Measurements from ENCODE around the gene EPHA10.
"Not testable (repeated sequence)": the region's sequence is repeated elsewhere in the genome, so short reads cannot be mapped to it uniquely, and the experiment has no call there.

EPHA10 gene

DNA sequence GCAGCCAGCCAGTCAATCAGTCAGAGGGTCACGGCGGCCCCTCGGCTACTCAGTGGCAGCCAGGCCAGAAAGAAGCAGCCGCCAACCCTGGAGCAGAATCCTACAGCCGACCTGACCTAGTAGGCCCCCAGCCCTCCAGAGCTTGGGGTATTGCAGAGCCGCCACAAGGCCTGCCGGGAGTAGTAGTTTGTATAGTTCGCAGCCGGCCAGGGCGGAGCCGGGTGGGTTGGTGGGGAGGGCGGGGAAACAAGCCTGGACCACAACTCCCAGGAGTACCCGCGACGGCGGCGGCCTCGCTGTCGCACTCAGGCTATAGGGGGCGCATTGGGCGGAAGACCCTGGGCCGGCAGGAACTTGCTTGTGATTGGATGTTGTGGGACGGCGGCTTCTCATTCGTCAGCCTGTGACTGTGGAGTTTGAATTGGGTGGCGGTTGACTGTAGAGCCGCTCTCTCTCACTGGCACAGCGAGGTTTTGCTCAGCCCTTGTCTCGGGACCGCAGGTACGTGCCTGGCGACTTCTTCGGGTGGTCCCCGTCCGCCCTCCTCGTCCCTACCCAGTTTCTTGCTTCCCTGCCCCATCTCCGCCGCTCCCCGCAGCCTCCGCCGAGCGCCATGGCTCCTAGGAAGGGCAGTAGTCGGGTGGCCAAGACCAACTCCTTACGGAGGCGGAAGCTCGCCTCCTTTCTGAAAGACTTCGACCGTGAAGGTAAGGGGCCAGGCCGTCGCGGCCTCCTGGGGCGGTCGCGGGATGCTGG is 72.7 kb downstream of the EPHA10 start, which contains the start of gene CDCA8:
Gene CDCA8 (plus strand): TSS at position 439 of the 756 bp plus-strand sequence. CDS start 175 bp downstream, at position 614.
- peaks cover 57% of the 10 kb centered on the region for H3K36me3 ChIP-seq (ENCODE audit: insufficient read depth, insufficient read length, low read length)
- H3K27me3 ChIP-seq (ENCODE audit: insufficient read depth, insufficient read length) = peaks cover 15% of the 10 kb centered on the region
- no peaks in the 10 kb centered on the region for H3K9me3 ChIP-seq (ENCODE audit: insufficient read depth, low read length)
- DNase-seq (ENCODE audit: low read depth, low spot score) = peak; percentile 99
- peak within 1 kb of the TSS; percentile 98 for H3K4me3 ChIP-seq (ENCODE audit: insufficient read length, low read depth)
- H3K9ac ChIP-seq (ENCODE audit: insufficient read length, low read depth) = peak within 1 kb of the TSS; percentile 94
- TF ChIP-seq SUZ12 (IDR thresholded peaks at IDR 0.05; ENCODE audit: extremely low read depth, insufficient read depth, insufficient read length) (no peak), ZNF274 (IDR thresholded peaks at IDR 0.05; ENCODE audit: low read depth, low read length) (no peak), YY1 (IDR thresholded peaks at IDR 0.05; ENCODE audit: insufficient read depth, insufficient read length) (no peak)
- peaks cover 7% of the 10 kb centered on the region for H3K4me1 ChIP-seq (ENCODE audit: insufficient read depth, insufficient read length)

DNA sequence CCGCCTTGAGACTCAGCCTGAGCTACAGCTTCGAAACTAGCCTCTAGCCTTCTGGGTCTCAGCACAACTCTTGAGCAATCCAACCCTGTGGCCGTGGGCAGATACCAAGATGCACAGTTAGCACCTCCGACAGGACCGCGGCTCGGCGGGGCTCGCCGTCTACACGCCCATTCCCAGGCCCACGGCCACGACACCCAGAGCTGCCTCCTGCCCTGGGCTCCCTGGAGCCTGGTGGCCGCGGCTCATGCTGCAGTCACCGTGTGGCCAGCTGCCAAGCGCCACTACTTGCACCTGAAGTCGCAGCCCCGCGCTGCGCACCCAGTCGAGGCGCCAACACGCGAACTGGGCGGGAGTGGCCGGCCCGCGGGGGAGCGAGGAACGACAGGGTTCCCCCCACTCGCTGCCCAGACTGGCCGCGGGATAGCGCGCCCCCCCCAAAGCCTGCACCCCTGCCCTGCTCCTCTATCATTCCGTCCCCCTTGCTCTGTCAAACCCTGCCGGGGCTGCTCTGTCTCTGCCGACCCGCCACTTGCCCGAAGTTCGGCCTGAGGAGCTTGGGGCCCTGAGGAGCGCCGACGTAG is 73.3 kb downstream of the EPHA10 start:
- peaks cover 15% of the 10 kb centered on the region for H3K27me3 ChIP-seq (ENCODE audit: insufficient read depth, insufficient read length)
- H3K9ac ChIP-seq (ENCODE audit: insufficient read length, low read depth) = peak overlapping the region; percentile 86
- TF ChIP-seq YY1 (IDR thresholded peaks at IDR 0.05; ENCODE audit: insufficient read depth, insufficient read length) = no peak
- TF ChIP-seq SUZ12 (IDR thresholded peaks at IDR 0.05; ENCODE audit: extremely low read depth, insufficient read depth, insufficient read length) = peak; percentile 70
- no peak for TF ChIP-seq ZNF274 (IDR thresholded peaks at IDR 0.05; ENCODE audit: low read depth, low read length)
- peaks cover 56% of the 10 kb centered on the region for H3K36me3 ChIP-seq (ENCODE audit: insufficient read depth, insufficient read length, low read length)
- H3K9me3 ChIP-seq (ENCODE audit: insufficient read depth, low read length) = no peaks in the 10 kb centered on the region
- peak overlapping the region; percentile 98 for H3K4me3 ChIP-seq (ENCODE audit: insufficient read length, low read depth)
- DNase-seq (ENCODE audit: low read depth, low spot score) = no peak
- peaks cover 7% of the 10 kb centered on the region for H3K4me1 ChIP-seq (ENCODE audit: insufficient read depth, insufficient read length)

DNA sequence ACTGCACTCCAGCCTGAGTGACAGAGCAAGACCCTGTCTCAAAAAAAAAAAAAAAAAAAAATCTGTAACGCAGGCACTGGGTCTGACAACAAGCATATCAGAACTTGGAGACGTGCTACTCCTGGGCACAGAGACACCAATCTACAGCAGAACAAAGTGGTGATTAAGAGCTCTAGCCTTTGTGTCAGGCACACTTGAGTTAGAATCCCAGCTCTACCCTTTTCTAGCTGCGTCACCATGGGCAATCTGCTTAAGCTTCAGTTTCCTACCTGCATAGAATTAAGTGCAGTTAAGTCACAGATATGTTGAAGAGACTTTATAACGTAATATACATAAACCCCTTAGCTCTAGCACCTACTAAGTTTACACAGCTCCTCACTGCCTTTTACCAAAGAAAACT is 76.0 kb downstream of the EPHA10 start:
- H3K4me1 ChIP-seq (ENCODE audit: insufficient read depth, insufficient read length) = peaks cover 7% of the 10 kb centered on the region
- peaks cover 15% of the 10 kb centered on the region for H3K27me3 ChIP-seq (ENCODE audit: insufficient read depth, insufficient read length)
- no peaks in the 10 kb centered on the region for H3K9me3 ChIP-seq (ENCODE audit: insufficient read depth, low read length)
- H3K36me3 ChIP-seq (ENCODE audit: insufficient read depth, insufficient read length, low read length) = peaks cover 55% of the 10 kb centered on the region
- DNase-seq (ENCODE audit: low read depth, low spot score) = no peak
- TF ChIP-seq ZNF274 (IDR thresholded peaks at IDR 0.05; ENCODE audit: low read depth, low read length) = no peak
- TF ChIP-seq YY1 (IDR thresholded peaks at IDR 0.05; ENCODE audit: insufficient read depth, insufficient read length) = no peak
- no peak for TF ChIP-seq SUZ12 (IDR thresholded peaks at IDR 0.05; ENCODE audit: extremely low read depth, insufficient read depth, insufficient read length)
- H3K4me3 ChIP-seq (ENCODE audit: insufficient read length, low read depth) = no peak overlapping the region
- peak overlapping the region; percentile 87 for H3K9ac ChIP-seq (ENCODE audit: insufficient read length, low read depth)

DNA sequence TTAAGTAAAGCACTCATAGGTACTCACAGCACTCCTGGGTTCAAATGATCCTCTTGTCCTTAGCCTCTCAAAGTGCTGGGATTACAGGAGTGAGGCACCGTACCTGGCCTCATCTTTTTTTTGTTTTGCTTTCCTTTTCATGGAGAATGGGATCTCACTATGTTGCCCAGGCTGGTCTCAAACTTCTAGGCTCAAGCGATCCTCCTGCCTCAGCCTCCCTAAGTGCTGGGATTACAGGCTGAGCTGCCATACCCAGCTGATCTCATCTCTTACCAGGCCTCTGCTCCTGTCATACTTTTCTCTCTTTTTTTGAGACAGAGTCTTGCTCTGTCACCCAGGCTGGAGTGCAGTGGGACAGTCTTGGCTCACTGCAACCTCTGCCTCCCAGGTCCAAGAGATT is 77.2 kb downstream of the EPHA10 start:
- not testable (repeated sequence) for H3K4me3 ChIP-seq (ENCODE audit: insufficient read length, low read depth); H3K9me3 ChIP-seq (ENCODE audit: insufficient read depth, low read length); H3K4me1 ChIP-seq (ENCODE audit: insufficient read depth, insufficient read length); H3K9ac ChIP-seq (ENCODE audit: insufficient read length, low read depth); DNase-seq (ENCODE audit: low read depth, low spot score)
- H3K27me3 ChIP-seq (ENCODE audit: insufficient read depth, insufficient read length) = peaks cover 15% of the 10 kb centered on the region
- H3K36me3 ChIP-seq (ENCODE audit: insufficient read depth, insufficient read length, low read length) = peaks cover 66% of the 10 kb centered on the region

DNA sequence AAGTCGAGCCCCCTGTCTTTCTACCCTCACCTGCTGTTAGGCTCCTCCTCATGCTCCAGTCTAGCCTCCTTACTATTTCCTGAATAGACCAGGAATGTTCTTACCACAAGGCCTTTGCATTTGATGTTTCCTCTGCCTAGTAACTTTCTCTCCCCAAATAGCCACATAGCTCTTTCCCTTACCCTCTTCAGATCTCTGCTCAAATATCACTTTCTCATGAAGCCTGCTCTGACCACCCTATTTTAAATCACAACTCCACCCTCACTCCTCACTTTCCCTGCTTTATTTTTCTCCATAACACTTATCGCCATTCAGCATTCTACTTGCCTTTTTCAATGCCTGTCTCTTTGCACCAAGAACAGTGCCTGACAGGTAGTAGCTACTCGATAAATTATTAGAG is 79.2 kb downstream of the EPHA10 start:
- Histone ChIP-seq H3K9me3 (ENCODE audit: insufficient read depth, low read length) (no peaks in the 10 kb centered on the region), H3K4me3 (ENCODE audit: insufficient read length, low read depth) (no peak overlapping the region), H3K4me1 (ENCODE audit: insufficient read depth, insufficient read length) (no peaks in the 10 kb centered on the region), H3K9ac (ENCODE audit: insufficient read length, low read depth) (no peak overlapping the region), H3K27me3 (ENCODE audit: insufficient read depth, insufficient read length) (peaks cover 2% of the 10 kb centered on the region), H3K36me3 (ENCODE audit: insufficient read depth, insufficient read length, low read length) (peaks cover 87% of the 10 kb centered on the region)
- DNase-seq (ENCODE audit: low read depth, low spot score) = no peak
- TF ChIP-seq ZNF274 (IDR thresholded peaks at IDR 0.05; ENCODE audit: low read depth, low read length) = no peak
- TF ChIP-seq YY1 (IDR thresholded peaks at IDR 0.05; ENCODE audit: insufficient read depth, insufficient read length) = no peak
- no peak for TF ChIP-seq SUZ12 (IDR thresholded peaks at IDR 0.05; ENCODE audit: extremely low read depth, insufficient read depth, insufficient read length)

DNA sequence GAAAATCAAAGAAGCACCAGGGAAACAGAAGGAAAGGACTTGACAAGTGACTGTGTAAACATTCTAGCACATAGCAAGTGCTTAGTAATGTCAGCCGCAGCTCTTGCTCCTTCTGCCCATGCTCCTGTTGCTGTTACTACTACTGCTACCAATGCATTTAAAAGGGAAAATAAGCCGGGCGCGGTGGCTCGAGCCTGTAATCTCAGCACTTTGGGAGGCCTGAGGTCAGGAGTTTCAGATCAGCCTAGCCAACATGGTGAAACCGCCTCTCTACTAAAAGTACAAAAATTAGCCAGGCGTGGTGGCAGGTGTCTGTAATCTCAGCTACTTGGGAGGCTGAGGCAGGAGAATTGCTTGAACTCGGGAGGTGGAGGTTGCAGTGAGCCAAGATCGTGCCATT is 80.7 kb downstream of the EPHA10 start:
- DNase-seq (ENCODE audit: low read depth, low spot score); H3K27me3 ChIP-seq (ENCODE audit: insufficient read depth, insufficient read length); H3K9ac ChIP-seq (ENCODE audit: insufficient read length, low read depth); H3K4me3 ChIP-seq (ENCODE audit: insufficient read length, low read depth); H3K4me1 ChIP-seq (ENCODE audit: insufficient read depth, insufficient read length); H3K9me3 ChIP-seq (ENCODE audit: insufficient read depth, low read length): not testable (repeated sequence)
- H3K36me3 ChIP-seq (ENCODE audit: insufficient read depth, insufficient read length, low read length) = peaks cover 83% of the 10 kb centered on the region

DNA sequence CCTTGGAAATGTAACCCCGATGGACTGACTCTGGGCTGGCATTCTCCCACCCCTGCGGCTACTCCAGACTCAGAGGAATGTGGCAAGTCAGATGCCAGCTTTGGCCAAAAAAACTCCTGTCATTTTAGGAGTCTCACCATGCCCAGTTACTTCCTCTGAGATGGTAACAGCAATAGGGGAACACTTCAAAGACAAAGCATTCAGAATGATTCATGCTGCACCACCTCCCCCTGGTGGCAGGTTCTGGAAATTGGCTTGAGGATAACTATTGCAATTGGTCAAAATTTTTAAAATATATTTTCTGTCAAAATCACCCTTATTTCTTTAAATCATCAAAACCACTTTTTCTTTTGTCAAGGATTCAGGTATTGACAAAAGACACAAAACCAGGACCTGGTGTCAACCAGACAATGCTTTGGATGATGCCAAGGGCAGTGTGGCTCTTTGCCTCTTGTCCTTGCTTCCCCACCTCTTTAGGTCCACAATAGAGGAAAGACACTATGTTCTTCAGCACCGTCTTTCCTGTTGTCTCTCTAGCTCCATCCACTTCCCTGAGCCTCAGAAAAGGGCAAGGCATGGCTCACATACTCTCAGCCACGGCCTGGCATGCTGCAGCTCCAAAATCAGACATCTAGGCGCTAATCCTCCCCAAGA is 82.5 kb downstream of the EPHA10 start:
- H3K4me3 ChIP-seq (ENCODE audit: insufficient read length, low read depth) = no peak overlapping the region
- H3K27me3 ChIP-seq (ENCODE audit: insufficient read depth, insufficient read length) = no peaks in the 10 kb centered on the region
- no peaks in the 10 kb centered on the region for H3K4me1 ChIP-seq (ENCODE audit: insufficient read depth, insufficient read length)
- no peaks in the 10 kb centered on the region for H3K9me3 ChIP-seq (ENCODE audit: insufficient read depth, low read length)
- DNase-seq (ENCODE audit: low read depth, low spot score) = peak; percentile 63
- H3K36me3 ChIP-seq (ENCODE audit: insufficient read depth, insufficient read length, low read length) = peaks cover 66% of the 10 kb centered on the region
- no peak for TF ChIP-seq YY1 (IDR thresholded peaks at IDR 0.05; ENCODE audit: insufficient read depth, insufficient read length)
- TF ChIP-seq ZNF274 (IDR thresholded peaks at IDR 0.05; ENCODE audit: low read depth, low read length) = no peak
- TF ChIP-seq SUZ12 (IDR thresholded peaks at IDR 0.05; ENCODE audit: extremely low read depth, insufficient read depth, insufficient read length) = no peak
- no peak overlapping the region for H3K9ac ChIP-seq (ENCODE audit: insufficient read length, low read depth)

Data from NT2/D1 (cell line).